Fibroblast of pulmonary artery (primary cell): ENCODE measurements around the gene SYNC.
"Not testable (repeated sequence)": the region's sequence is repeated elsewhere in the genome, so short reads cannot be mapped to it uniquely, and the experiment has no call there.

Source experiments
- DNase-seq: peaks from one replicate; pipeline ENCODE4 v3.0.0-alpha.2; 2010; ENCODE audit warnings: low read depth
- H3K4me3 ChIP-seq: replicated peaks from 2 replicates; pipeline ENCODE4 v1.5.1; 2011; ENCODE audit warnings: low read depth, mild to moderate bottlenecking, control low read depth, low read length, moderate library complexity
- TF ChIP-seq, protein P1 (sequence below): IDR thresholded peaks from 2 replicates; pipeline ENCODE4 v1.5.1; 2011; ENCODE audit warnings: mild to moderate bottlenecking, control low read depth, low read length, inconsistent platforms; ENCODE audit errors: missing control alignments

Gene SYNC

DNA sequence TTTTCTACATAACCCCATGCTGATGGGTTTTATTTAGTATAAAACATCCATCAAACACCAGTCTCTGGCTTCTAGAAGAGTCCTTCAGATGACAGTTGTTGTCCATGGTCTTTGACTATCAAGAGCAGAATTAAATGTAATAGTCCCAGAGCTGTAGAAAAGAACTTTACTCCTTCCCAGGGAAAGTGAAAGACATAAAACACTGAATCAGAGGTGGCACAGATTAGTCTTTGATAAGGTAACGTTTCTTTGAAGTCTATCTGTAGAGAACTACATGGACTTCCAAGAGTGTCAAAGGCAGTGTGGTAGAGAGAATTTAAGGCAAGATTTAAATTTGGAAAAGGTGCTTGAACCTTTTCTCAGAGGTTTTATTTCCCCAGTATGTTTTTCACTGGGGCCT is 21.9 kb downstream of the SYNC start:
- TF ChIP-seq, protein P1, sequence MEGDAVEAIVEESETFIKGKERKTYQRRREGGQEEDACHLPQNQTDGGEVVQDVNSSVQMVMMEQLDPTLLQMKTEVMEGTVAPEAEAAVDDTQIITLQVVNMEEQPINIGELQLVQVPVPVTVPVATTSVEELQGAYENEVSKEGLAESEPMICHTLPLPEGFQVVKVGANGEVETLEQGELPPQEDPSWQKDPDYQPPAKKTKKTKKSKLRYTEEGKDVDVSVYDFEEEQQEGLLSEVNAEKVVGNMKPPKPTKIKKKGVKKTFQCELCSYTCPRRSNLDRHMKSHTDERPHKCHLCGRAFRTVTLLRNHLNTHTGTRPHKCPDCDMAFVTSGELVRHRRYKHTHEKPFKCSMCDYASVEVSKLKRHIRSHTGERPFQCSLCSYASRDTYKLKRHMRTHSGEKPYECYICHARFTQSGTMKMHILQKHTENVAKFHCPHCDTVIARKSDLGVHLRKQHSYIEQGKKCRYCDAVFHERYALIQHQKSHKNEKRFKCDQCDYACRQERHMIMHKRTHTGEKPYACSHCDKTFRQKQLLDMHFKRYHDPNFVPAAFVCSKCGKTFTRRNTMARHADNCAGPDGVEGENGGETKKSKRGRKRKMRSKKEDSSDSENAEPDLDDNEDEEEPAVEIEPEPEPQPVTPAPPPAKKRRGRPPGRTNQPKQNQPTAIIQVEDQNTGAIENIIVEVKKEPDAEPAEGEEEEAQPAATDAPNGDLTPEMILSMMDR: no peak
- DNase-seq: no peak
- H3K4me3 ChIP-seq: no peak overlapping the region

DNA sequence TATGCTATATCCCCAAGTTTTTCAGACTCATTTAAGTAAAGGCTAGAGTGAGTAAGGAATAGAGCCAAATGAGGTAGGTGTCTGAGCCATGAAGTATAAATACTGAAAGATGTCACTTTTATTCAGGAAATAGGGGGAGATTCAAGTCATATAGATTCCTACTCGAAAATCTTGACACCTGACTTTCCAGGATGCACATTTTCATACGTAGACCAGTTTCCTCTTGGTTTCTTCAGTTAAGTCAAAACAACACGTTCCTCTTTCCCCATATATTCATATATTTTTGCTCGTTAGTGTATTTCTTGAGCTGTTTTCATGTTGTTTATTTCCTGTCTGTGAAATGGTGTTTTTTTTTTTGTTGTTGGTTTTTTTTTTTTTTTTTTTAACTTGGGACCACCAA is 22.6 kb downstream of the SYNC start:
- not testable (repeated sequence) for H3K4me3 ChIP-seq, DNase-seq

DNA sequence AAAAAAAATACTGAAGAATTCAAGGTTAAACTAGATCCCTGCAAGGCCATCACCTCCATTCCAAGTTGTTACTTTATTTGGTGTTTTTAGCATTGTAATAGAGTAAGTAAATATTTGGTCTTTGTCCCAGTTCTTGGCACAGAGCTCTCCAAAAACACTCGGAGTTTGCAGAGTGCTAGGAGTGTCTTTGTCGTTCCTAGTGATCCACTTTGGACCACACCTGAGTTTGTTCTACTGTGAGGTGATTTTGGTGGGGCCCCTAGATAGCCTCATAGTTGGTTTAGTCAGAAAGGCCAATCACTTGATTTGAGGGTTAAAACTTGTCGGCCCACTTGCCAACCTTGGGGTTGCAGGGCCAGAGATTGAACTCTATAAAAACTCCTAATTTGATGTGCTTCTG is 25.6 kb downstream of the SYNC start:
- H3K4me3 ChIP-seq: no peak overlapping the region
- TF ChIP-seq, protein P1: no peak

DNA sequence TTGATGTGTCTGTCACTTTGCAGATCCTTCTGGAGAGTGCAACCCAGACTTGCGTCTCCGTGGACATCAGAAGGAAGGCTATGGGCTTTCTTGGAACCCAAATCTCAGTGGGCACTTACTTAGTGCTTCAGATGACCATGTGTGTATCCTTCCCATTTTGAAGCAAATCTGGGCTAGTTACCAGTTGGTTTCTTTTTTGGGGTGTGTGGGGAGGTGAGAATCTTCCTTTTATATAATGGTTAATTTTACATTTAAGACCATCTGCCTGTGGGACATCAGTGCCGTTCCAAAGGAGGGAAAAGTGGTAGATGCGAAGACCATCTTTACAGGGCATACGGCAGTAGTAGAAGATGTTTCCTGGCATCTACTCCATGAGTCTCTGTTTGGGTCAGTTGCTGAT is 33.9 kb downstream of the SYNC start:
- not testable (repeated sequence) for H3K4me3 ChIP-seq, DNase-seq

More for the DNA sequence above, 25.6 kb downstream of the SYNC start:
- no peak for DNase-seq

DNA sequence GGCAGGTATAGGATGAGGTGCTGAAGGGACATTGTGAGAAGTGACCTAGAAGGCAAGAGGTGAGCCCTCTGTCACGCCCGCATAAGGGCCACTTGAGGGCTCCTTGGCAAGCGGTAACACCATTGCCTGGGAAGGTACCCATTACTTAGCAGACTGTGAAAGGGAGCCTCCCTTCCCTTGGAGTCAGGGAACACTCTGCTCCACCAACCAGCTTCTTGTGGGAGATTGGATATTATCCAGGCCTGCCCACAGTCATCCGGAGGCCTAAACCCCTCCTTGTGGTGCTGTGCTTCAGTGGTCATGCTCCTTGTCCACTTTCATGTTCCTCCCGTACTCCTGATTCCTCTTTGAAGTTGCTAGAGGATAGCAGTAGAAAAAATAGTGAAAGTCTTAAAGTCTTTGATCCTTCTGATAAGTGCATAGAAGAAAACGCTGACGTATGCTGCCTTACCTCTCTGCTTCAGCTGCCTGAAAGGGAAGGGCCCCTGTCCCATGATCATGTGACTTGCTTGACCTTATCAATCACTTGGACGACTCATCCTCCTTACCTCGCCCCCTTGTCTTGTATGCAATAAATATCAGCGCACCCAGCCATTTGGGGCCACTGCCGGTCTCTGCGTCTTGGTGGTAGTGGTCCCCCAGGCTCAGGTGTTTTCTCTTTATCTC is 35.5 kb downstream of the SYNC start:
- H3K4me3 ChIP-seq: no peak overlapping the region
- TF ChIP-seq, protein P1: no peak
- DNase-seq: peak; percentile 9

DNA sequence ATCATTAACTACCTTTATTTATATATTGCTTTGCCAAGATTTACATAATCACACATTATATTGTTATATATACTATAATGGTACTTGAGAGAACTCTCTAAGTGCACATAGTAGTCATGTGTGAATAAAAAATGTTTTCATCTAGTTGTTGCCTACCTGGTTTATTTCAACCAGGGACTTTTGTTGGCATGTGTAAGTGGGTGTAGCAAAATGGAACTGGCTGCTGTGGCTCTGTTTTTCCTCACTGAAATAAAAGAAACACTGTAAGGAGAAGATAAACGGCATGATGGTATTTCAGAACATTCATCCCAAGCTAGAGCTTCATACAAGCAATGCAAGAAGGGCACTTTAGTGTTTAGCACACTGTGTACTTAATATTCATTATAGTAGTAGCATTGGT is 36.7 kb downstream of the SYNC start:
- no peak for DNase-seq
- no peak overlapping the region for H3K4me3 ChIP-seq
- TF ChIP-seq, protein P1: no peak

DNA sequence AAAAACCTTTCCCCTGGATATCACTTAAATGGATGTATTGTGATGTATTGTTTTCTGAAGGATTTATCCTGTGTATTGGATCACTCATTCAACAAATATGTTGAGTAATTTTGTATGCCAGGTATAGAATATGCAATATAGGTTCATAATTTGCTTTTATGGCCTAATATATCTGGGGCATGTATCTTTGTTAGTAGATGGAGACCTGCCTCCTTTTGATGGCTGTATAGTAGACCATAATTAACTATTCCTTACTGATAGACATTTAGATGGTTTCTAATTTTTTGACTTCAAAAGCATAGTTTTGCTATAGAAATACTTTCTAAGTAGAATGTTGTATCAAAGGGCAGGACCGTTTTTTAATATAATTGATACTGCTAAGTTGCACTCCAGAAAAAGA is 43.0 kb downstream of the SYNC start:
- TF ChIP-seq, protein P1: no peak
- no peak for DNase-seq
- H3K4me3 ChIP-seq: no peak overlapping the region

DNA sequence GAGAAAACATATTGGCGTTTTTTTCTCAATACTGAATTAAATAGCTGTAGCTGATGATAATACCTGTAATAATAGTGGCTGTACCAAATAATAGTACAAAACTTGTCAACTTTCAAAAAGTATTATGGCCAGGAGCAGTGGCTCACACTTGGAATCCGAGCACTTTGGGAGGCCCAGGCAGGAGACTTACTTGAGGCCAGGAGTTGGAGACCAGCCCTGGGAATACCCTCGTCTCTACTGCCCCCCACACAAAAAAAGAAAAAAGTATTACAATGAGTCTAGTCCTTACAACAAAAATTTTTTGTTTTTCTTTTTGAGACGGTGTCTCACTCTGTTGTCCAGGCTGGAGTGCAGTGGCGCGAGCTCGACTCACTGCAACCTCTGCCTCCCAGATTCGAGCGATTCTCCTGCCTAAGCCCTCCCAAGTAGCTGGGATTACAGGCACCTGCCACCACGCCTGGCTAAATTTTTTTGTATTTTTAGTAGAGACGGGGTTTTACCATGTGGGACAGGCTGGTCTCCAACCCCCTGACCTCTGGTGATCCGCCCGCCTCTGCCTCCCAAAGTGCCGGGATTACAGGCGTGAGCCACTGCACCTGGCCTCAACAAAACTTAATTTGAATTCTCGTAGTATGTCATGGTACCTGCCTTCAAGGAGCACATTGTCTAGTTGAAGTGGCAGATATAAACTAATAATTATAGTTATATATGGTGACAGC is 50.2 kb downstream of the SYNC start:
- DNase-seq: no peak
- H3K4me3 ChIP-seq: peak overlapping the region; percentile 79
- TF ChIP-seq, protein P1: no peak
